ENCODE data around the gene ATRN.

Gene ATRN

GRCh38 chr20:3658019-3658715 is 187.3 kb downstream of the ATRN start:
- no peak for DNase-seq (ENCODE audit: low read depth)

- DNase-seq (ENCODE audit: low read depth): no peak
These were observed 188.1 kb downstream of the ATRN start for GRCh38 chr20:3658716-3659491.

DNA sequence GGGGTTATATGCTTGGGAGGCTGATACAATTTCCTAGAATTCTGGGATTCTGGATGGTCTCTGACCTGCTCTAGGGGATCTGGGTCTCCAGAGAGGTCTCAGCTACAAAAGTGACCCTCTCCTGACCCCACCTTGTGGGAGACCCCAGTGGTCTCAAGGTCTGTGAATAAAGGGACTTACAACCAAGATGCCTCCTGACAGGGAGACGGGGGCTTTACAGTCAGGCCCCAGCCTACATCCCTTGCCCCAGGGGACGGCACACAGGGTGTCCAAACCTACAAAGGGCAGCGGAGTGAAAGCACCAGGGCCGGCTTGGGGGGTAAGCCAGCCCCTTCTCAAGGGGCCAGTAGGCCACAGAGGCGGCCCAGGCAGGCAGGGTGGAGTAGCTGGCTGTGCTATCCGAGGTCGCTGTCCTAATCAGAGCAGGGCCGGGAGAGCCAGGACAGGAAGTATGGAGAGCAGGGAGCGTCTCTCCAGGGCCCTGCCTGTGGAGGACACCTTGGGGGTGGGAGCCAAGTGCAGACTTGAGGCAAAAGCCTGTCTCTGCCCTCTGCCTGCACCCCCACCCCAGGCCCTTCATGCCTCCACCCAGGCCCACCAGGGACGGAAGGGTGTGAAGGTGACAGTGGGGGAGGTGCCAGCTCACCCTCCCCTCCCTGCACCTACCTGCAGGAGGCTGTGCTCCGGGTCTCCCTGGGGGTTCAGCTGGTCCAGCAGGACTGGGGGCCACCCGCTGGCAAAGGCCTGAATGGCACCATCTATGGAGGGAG is 188.9 kb downstream of the ATRN start:
- DNase-seq (ENCODE audit: low read depth): no peak

- no peak for DNase-seq (ENCODE audit: low read depth)
These were observed 189.6 kb downstream of the ATRN start for GRCh38 chr20:3660262-3661059.

GRCh38 chr20:3661060-3661813 is 190.4 kb downstream of the ATRN start:
- no peak for DNase-seq (ENCODE audit: low read depth)

DNA sequence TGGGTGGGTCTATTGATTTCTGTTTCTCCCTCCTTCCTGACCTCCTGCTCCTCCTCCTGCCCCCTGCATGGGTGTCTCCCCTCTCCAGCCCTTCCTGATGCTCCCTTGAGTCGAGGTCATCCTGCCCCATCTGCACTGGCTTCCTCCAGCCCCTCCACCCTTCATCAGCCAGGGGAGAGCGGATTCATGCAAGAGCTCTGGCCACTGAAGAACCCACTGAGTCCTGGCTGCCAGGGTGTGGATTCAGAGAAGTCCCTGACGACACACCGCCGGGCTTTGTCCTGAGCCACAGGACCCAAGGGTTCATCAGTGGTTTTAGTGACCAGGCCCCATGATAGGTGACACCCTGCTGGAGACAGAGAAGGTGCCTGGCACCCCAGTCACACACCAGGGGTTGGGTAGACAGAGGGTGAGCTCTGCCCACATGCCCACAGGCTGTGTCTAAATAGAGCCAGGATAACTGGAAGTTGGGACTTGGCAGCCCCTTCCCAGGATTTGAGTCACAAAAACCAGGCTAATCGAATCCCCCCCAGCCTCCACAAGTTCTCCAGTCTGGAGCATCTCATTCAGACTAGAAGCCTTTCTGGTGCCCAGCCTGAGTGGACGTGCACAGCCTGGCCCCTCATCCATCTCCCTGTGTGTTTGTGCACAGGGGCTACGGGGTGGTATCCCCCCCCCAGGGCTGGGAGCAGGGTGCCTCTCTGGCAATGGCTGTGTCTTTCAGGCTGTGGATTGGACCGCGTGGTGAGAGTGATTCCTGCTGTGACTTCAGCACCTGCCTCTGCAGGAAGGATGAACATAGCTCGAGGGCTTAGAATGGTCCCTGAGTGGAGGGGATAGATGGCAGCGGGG is 191.2 kb downstream of the ATRN start:
- DNase-seq (ENCODE audit: low read depth): no peak

DNA sequence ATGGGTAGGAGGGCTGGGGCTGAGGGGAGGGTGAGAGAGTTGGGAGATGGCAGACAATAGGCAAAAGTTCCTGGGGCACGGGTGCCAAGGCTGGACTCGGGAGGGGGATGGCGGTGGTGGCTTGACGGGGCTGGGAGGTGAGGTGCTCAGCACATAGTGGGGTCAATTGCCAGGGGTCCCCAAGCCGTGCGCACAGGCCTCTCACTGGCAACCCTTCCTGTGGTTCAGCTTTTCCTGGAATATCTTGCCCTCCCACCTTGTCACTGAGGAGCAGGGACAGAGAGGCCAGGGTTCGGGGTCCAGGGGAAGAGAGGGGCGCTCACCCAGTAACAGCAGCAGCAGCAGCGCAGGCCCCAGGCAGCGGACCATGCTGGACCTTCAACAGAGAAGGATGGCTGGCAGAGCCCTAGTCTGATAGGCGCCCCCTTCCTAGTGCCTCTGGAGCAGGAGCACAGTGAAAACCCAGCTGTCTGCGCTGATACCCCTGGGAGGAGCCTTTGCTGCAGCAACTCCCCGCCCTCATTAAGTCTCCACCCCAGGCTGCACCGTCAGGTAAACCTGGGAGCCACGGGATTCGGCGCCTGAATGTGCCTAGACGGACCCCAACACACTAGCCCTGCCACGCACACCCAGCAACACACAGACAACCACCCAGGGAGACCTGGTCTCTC is 192.3 kb downstream of the ATRN start, which contains the start of gene GFRA4:
GFRA4 (minus strand) TSS at position 369 of the 671 bp plus-strand sequence; CDS start at position 369, 0 bp downstream.
- no peak for DNase-seq (ENCODE audit: low read depth)

GRCh38 chr20:3663858-3664257 is 193.0 kb downstream of the ATRN start:
- no peak for DNase-seq (ENCODE audit: low read depth)

- DNase-seq (ENCODE audit: low read depth): no peak
These were observed 196.7 kb downstream of the ATRN start for GRCh38 chr20:3667434-3668037.

DNA sequence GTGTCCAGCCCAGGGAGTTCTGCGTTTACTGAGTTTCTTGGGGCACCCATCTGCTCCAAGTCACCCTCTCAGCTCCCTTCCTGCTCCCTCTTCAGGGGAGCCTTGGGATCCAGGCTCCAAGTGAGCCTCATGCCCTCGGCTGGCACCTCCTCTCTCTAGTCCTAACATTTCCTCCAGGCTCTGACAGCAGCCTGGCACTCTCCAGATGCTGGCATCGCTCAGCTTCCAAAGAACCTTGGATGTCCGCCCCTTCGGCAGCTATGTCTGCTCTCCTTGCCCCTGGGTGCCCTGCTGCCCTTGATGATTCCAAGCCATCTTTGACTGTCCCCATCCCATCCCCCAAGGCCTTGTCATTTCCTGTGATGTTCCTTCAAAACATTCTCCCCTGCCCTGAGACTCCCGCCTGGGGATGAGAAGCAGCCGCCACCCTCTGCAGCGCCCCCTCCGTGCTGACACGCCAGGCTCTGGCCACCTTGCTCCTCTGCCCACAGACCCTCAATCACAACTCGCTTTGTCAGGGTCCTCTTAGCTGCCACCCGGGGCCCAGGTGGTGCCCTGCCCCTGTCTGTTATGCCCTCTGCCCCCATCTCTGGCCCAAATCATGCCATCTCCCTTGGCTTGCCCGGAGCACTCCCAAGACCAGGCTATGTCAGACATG is 199.0 kb downstream of the ATRN start:
- no peak for DNase-seq (ENCODE audit: low read depth)

- no peak for DNase-seq (ENCODE audit: low read depth)
These were observed 199.7 kb downstream of the ATRN start for GRCh38 chr20:3670511-3670910.

DNA sequence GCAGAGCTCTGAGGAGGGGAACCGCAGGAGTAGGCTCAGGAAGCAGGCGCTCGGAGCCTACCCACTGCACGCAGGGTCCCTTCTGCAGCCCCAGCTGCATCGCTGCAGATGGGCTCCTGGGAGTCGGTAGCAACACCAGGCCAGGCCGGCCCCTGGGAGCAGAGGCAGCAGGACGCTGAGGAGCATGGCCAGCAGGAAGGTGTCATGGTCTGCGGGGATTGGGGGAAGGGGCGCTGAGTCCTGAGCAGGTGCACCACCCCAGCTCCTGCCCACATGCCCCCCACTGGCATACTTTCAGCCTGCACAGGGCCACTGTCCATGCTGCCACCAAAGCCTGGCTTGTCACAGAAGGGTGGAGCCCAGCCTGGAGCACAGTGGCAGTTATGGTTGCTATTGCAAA is 200.1 kb downstream of the ATRN start:
- no peak for DNase-seq (ENCODE audit: low read depth)

GRCh38 chr20:3671986-3672546 is 201.2 kb downstream of the ATRN start:
- no peak for DNase-seq (ENCODE audit: low read depth)

DNA sequence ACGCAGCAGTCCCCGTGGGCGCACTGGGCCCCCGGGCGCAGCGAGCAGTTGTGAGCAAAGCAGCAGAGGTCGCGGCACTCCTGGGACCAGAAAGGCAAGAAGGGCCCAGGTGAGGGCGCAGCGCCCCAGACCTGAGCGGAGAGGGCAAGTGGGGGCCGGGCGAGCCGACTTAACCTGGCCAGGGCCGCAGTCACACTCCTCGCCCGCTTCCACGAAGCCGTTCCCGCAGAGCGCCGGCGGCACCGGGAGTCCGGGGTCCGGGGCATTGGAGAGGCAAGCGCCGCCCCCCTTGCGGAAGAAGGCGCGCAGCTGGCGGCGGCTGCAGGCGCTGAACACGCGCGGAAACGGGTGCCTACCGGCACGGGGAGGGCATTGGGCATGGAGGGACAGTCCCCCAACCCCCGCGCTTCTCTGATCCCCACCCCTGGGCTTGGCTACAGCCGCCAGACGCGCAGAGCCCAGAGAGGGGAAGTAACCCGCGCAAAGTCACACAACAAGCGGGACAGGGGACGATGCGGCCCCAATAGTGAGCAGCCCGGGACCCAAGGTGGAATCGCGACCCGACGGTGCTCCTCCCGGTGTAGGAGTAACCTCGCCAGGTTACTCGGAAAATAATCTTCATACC is 201.8 kb downstream of the ATRN start:
- no peak for DNase-seq (ENCODE audit: low read depth)

GRCh38 chr20:3673221-3674070 is 202.6 kb downstream of the ATRN start:
- no peak for DNase-seq (ENCODE audit: low read depth)

GRCh38 chr20:3674447-3674846 is 203.6 kb downstream of the ATRN start:
- DNase-seq (ENCODE audit: low read depth): no peak

Data from stimulated activated CD8-positive, alpha-beta memory T cell treated with anti-CD3 and anti-CD28 coated beads, Interleukin-12 subunit alpha, Interleukin-12 subunit beta, amount 100 ng/mL, for 1 hour (primary cell).